OCI-M2 (cell line): ENCODE data around the gene PKP4.
"Not testable (repeated sequence)": the region's sequence is repeated elsewhere in the genome, so short reads cannot be mapped to it uniquely, and the experiment has no call there.

Experiments used
- DNase-seq: peaks from one replicate; lab custom pipeline; 2025; ENCODE audit not compliant: unreplicated experiment; lab: John Stamatoyannopoulos, UW

Gene PKP4

DNA sequence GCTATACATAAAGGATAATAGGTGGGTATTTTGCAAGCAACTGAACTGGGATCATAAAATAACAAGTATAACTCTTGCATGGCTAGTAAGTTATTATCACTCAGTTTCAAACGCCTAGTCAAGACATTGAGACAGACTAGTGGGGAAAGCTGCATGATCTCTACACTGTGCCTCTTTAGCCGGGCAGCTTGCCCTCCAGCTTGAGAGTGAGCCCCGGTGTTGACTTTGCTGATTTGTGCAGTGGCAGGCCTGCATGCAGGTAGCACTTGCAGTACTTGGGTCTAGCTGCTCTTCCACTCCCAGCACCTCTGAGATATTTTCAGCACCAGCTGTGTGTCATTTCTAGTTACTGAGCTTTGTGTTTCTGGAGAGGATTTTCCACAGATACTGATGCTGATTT, 219.5 kb downstream of the PKP4 start:
- no peak for DNase-seq

DNA sequence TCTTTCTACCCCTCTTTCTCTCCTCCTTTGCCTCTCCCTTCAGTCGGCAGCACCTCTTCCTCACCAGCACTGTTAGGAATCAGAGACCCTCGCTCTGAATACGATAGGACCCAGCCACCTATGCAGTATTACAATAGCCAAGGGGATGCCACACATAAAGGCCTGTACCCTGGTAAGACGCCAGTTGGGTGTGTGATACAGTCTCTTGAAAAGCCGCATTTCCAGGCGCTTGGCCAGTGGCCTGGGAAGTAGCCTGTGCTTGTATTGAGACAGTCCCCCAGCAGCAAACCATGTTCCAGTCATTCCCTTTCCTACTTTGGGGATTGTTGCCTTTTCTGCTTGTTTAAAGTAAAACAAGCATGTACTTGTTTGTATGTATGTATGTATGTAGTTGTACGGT, 219.9 kb downstream of the PKP4 start:
- no peak for DNase-seq

DNA sequence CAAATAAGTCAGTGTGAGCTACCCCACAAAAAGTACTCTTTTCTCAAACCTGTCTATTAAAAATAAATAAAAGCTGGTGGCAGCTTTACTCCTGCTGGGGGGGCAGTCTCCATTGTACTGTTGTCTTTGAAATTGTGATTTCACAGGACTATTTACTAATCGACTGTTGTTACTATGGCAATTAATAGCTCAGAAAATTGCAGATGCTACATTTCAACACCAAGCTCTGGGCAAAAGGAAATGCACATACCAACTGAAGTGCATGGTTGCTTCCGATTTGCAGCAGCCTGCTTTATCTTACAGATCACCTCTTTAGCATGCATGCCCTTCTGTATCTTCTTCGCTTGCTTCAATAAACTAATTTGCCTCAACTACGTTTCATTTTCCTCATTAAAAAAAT, 220.8 kb downstream of the PKP4 start:
- DNase-seq, result no peak

DNA sequence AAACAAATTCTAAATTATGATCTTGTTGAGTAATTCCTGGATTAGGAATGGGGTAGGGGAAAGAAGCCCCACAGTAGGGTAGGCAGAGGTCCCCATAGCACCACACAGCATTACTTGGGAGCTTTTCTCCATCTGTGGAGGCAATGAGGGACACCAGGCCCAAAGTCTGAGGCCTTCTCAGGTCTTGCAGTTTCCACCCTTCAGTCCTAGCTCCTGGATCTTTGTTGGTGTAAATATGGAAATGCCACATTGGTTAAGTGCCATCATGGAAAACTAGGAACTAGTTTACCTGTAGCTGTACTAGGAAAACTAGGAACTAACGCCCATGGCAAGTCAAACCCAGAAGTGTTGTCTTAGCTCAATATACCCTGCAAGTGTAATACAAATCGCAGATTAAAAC, 225.1 kb downstream of the PKP4 start:
- DNase-seq, result no peak

DNA sequence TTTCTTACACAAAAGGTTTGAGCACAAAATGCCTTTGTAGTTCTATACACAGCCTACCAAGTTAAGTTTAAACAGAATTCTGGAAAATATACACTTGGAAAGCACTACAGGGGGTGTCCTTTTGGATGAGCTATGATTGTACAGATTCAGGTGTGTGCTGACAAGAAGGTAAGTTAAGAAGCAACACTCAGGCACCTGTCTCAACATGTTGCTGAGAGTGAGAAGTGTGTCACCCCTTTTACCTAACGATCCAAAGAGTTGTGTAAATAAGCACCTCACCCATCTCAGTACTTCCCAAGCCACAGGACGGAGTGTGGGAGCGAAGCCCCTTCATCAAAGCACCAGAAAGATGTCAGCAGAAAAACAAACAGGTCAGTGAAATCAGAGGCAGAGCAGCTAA, 228.9 kb downstream of the PKP4 start:
- no peak for DNase-seq

GRCh38 chr2:158686210-158686691, 229.5 kb downstream of the PKP4 start:
- no peak for DNase-seq

GRCh38 chr2:158687315-158687714, 230.6 kb downstream of the PKP4 start:
- no peak for DNase-seq

GRCh38 chr2:158688721-158689120, 232.0 kb downstream of the PKP4 start:
- no peak for DNase-seq

DNA sequence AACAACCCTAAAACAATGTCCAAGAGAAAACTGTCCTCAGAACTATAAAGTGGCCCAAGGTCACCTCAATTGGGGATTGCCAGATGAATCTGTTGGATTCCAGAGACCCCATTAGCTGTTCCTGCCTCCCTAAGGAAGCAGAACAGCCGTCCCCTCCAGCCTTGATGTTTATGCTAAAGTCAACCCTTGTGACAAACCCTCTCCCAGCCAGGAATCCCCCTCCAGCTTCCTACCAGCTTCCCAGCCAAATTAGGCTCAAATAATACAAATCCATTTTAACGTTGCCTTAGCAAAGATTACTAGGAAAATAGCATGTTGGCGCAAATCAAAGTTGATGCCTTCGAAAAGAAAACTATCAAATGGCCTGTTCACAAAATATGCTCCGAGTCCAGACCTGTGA, 232.6 kb downstream of the PKP4 start:
- no peak for DNase-seq

DNA sequence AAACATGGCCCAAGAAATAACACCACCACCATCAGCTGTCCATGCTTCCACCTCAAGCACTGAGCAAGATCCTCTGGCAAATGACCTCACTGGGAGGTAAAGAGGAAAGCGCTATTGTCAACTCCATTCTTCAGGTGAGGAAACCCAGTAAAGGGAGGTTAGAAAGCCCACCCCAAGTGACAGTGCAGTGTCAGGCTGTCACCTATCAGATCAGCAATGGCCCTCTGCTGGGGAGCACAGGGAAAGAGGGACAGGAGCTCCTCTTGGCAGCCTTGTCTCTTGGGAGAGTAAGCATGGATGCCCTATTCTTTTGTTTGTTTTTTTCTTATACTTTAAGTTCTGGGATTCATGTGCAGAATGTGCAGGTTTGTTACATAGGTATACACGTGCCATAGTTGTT, 234.1 kb downstream of the PKP4 start:
- DNase-seq, result no peak

DNA sequence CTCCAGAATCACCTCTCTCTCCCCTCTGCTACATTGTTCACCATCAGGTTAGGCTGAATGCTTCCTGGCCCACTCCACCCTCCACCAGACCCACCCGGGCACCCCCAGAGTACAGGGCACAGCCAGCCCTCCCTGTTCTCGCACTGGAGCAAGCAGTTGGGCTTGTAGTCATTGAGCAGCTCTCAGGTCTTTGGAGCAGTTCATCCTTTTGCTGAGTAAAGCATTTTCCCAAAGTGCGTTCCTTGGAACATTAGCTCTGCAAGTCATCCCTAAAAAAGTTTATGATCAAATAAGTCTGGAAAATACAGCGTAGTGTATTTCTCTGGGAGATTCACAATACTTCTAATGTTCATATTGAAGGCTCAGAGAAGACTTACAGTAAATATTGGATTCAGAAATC, 234.9 kb downstream of the PKP4 start:
- DNase-seq, result no peak

- DNase-seq, result no peak
Observed at GRCh38 chr2:158692372-158693103, 235.8 kb downstream of the PKP4 start.

- DNase-seq, result no peak
Observed at GRCh38 chr2:158693476-158693875, 236.7 kb downstream of the PKP4 start.

- no peak for DNase-seq
Observed at GRCh38 chr2:158695305-158695704, 238.6 kb downstream of the PKP4 start.

DNA sequence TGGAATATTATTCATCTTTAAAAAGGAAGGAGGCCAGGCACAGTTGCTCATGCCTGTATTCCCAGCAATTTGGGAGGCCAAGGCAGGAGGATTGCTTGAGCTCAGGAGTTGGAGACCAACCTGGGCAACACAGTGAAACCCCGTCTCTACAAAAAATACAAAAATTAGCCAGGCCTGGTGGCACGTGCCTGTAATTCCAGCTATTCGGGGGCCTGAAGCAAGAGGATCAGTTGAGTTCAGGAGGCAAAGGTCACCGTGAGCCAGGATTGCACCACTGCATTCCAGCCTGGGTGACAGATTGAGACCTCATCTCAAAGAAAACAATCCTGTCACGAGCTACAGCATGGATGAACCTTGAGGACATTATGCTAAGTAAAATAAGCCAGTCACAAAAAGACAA, 239.0 kb downstream of the PKP4 start:
- not testable (repeated sequence) for DNase-seq

GRCh38 chr2:158699323-158699722, 242.6 kb downstream of the PKP4 start:
- DNase-seq, result no peak

DNA sequence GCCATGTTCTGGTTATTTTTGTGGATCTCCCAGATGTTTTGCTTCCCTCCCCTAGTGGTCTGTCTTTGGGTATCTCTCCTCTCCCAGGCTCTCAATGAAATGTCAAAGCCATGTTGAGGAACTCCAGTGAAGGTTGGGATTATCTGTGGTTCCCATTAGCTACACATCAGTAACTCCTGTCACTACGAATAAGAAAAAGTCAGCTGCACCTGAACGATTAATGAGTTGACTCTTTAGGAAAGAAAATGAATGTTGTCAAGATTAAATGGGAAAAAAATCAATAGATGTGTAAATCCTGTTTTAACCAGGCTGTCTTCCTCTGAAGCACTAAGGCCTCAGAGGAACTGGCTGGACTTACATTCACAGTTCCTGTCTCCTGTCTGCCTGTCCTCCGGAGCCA, 244.3 kb downstream of the PKP4 start:
- no peak for DNase-seq

DNA sequence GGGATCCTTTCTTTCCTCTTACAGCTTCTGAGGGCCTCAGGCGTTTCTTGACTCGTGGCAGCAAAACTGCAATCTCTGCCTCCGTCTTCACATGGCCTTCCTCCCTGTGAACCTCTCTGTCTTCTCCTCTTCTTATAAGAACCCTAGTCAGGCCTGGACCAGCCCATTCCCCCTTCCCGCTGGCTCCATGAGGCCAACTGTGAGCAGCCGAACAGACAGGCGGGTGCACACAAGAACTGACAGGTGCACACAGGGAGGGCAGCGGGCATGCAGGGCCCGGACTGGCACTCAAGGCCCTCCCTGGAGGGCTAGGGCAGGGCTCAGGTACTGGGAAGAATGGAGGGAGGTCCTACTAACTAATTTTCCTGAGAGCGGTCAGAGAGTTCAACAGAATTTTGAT, 246.0 kb downstream of the PKP4 start:
- no peak for DNase-seq

GRCh38 chr2:158704724-158705465, 248.1 kb downstream of the PKP4 start:
- not testable (repeated sequence) for DNase-seq

GRCh38 chr2:158712791-158713522, 256.2 kb downstream of the PKP4 start:
- no peak for DNase-seq

DNA sequence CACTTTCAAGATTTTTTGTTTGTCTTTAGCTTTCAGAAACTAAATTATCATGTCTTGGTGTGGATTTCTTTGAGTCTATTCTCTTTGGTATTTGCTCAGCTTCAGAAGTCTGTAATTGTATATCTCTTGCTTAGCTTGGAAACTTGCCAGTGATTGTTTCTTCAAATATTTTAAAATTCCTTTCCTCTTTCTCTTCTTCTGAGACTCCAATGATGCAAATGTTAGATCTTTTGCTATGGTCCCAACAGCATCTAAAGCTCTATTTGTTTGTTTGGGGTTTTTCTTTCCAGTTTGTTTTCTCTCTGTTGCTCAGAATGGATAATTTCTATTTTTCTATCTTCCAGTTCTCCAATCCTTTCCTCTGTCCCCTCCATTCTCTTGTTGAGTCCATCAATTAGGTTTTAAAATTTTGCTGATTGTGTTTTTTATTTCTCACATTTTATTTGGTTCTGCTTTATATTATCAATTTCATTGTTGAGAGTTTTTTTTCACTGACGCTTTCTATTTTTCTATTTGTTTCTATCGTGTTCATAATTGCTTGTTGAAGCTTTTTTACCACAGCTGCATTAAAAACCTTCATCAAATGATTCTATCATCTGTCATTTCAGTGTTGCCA, 256.9 kb downstream of the PKP4 start:
- no peak for DNase-seq
